GM19397 (cell line): ENCODE measurements around the gene FBXL12.
"Not testable (repeated sequence)": the region's sequence is repeated elsewhere in the genome, so short reads cannot be mapped to it uniquely, and the experiment has no call there.

Experiments
- ATAC-seq: cut with Tn5 transposase; IDR thresholded peaks from one replicate; pipeline ENCODE4 v1.9.1; 2021; ENCODE audit warnings: mild to moderate bottlenecking, moderate library complexity; ENCODE audit not compliant: unreplicated experiment

Gene FBXL12

GRCh38 chr19:9818734-9819595, at the start of gene FBXL12:
Gene FBXL12 (minus strand): TSS chr19:9819079. CDS start chr19:9818813, 266 bp downstream.
- ATAC-seq: peak; percentile 85

- ATAC-seq: no peak
These were observed 47.0 kb upstream of the FBXL12 start for GRCh38 chr19:9865732-9866501.

GRCh38 chr19:9863759-9864158, 44.9 kb upstream of the FBXL12 start:
- no peak for ATAC-seq

GRCh38 chr19:9862938-9863337, 44.1 kb upstream of the FBXL12 start:
- no peak for ATAC-seq

GRCh38 chr19:9861503-9861902, 42.6 kb upstream of the FBXL12 start:
- no peak for ATAC-seq

- no peak for ATAC-seq
These were observed 41.5 kb upstream of the FBXL12 start for GRCh38 chr19:9860407-9860806.

- no peak for ATAC-seq
These were observed 39.9 kb upstream of the FBXL12 start for GRCh38 chr19:9858766-9859165.

- no peak for ATAC-seq
These were observed 39.3 kb upstream of the FBXL12 start for GRCh38 chr19:9857920-9858746.

- ATAC-seq: no peak
These were observed 38.3 kb upstream of the FBXL12 start for GRCh38 chr19:9857076-9857721.

- no peak for ATAC-seq
These were observed 37.7 kb upstream of the FBXL12 start for GRCh38 chr19:9856609-9857008.

GRCh38 chr19:9854282-9854846, 35.5 kb upstream of the FBXL12 start:
- no peak for ATAC-seq

- no peak for ATAC-seq
These were observed 31.5 kb upstream of the FBXL12 start for GRCh38 chr19:9850235-9850959.

GRCh38 chr19:9849791-9850190, 30.9 kb upstream of the FBXL12 start:
- no peak for ATAC-seq

- no peak for ATAC-seq
These were observed 29.9 kb upstream of the FBXL12 start for GRCh38 chr19:9848762-9849161.

- no peak for ATAC-seq
These were observed 29.2 kb upstream of the FBXL12 start for GRCh38 chr19:9848060-9848459.

- ATAC-seq: no peak
These were observed 28.3 kb upstream of the FBXL12 start for GRCh38 chr19:9847087-9847671.

- not testable (repeated sequence) for ATAC-seq
These were observed 24.9 kb upstream of the FBXL12 start for GRCh38 chr19:9843626-9844273.

- no peak for ATAC-seq
These were observed 24.2 kb upstream of the FBXL12 start for GRCh38 chr19:9842834-9843625.
